ENCODE results near the gene STKLD1.
"Not testable (repeated sequence)": the region's sequence is repeated elsewhere in the genome, so short reads cannot be mapped to it uniquely, and the experiment has no call there.

STKLD1 gene

GRCh38 chr9:133362359-133363044 is 13.7 kb upstream of the STKLD1 start:
- no peak for DNase-seq

DNA sequence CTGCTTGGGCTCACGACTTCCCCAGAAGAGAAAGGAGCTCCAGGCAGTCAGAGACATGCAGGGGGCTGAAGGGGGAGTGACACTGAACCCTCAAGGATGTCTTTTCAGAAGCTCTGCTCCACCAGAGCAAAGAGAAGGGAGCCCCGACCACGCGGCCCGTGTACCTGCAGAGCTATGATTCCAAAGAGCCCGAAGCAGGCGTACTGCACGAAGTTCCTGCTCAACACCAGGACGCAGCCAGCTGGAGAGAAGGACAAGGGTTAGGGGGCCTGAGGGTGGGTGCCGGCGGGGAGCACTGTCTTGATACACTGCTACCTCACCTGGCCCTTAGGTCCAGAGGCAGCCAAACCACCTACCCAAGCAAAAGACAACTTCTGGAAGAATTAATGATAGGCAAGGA is 9.7 kb upstream of the STKLD1 start:
- no peak for DNase-seq

GRCh38 chr9:133367221-133367620 is 8.9 kb upstream of the STKLD1 start:
- no peak for DNase-seq

- DNase-seq: no peak
Measured at GRCh38 chr9:133367778-133368177, 8.4 kb upstream of the STKLD1 start.

GRCh38 chr9:133368249-133368881 is 7.8 kb upstream of the STKLD1 start:
- DNase-seq: no peak

GRCh38 chr9:133369422-133369821 is 6.7 kb upstream of the STKLD1 start:
- no peak for DNase-seq

DNA sequence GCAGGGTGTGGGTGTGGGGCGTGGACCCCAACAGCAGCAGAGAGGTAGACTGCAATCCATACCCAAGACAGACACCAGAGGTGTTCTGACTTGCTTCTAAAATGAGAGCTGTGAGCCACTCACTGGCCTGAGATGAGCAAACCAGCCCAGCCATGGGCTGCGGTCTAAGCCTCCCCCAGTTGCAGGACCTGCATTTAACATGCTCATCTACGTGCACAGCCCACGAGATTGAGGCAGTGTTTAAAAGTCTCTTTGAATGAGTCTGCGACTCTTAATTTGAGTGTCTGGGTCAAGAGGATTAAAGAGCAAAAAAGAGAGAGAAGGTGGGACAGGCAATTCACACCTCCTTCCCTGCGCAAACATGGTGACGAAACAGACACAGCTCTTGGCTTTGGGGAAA is 6.2 kb upstream of the STKLD1 start:
- no peak for DNase-seq

- no peak for DNase-seq
Measured at GRCh38 chr9:133370685-133371084, 5.5 kb upstream of the STKLD1 start.

GRCh38 chr9:133371261-133371711 is 4.9 kb upstream of the STKLD1 start:
- no peak for DNase-seq

DNA sequence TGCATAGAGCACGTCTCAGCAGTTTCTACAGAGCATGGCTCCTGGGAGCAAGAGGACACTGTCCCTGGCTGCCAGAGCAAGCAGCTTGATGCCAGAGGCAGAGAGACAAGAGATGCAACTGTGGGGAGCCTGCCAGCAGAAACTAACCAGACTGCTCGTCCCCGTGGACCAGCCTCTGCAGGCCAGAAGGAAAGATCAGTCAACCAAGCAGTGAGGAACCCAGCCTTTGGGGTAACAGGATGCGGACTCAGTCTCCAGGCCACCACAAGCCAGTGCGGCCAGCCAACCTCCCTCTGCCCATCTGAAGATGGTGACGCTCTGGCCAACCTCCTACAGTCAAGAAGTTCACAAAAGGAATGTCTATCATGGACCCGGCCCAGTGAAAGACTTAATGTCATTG is 4.0 kb upstream of the STKLD1 start:
- no peak for DNase-seq

DNA sequence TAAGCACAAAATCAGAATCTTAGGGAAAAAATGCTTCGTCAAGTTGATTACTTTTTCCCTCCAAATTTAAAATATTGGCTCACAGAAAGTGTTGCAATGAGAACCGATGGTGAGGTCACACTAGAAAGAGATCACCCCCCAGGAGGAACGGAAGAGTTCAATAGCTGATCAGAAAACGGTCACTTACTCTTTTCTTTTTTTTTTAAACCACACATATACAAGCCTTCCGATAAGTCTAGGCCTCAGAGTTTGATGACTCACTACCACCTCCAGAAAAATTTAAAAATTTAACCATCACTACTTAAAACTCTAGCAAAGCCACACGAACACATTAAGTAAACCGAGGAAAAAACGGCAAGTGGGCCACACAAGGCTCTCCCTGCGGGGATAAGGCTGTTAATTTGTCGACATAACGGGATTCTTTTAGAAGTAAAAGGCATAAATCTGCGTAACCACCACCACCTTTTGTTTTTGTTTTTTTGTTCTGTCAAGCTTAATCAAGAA is 1.5 kb upstream of the STKLD1 start:
- DNase-seq: peak; percentile 67

DNA sequence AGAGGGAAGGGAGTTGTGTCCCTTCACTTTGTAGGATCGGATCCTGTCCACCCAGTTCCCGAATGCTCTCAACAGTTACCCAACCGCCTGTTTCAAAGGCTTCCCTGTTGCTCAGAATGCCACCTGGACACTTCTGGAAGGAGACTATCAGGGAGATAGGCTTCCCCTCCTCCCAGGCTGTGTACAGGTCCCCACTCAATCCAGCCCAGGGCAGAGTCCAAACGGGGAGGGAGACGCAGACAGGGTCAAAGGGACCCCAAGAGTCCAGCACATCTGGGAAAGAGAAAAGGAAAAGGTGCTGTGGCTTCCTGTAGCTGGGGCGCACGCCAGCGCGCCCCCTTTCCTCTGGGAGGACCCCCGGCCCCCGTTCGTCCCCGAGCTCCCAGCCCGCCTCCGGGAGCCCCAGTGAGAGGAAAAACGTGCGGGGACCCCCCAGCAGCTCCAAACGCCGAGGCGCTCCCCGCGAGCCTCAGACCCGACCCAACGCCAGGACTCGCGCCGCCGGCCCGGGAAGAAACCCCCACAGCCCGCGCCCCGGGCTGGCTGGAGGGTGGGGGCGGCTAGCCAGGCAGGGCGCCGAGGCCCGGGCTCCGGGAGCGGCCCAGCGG is 946 bp upstream of the STKLD1 start:
- peak; percentile 46 for DNase-seq

DNA sequence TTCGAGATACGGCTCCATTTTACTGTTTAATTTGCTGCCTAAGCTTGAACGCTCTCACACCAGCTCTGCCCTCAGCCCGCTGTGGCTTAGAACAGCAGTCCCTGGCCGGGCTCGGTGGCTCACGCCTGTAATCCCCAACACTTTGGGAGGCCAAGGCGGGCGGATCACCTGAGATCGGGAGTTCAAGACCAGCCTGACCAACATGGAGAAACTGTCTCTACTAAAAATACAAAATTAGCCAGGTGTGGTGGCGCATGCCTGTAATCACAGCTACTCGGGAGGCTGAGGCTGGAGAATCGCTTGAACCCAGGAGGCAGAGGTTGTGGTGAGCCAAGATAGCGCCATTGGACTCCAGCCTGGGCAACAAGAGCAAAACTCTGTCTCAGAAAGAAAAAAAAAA is 1.1 kb downstream of the STKLD1 start:
- DNase-seq: not testable (repeated sequence)

GRCh38 chr9:133377721-133378216 is 1.6 kb downstream of the STKLD1 start:
- DNase-seq: peak; percentile 37

- DNase-seq: no peak
Measured at GRCh38 chr9:133378408-133378962, 2.3 kb downstream of the STKLD1 start.

DNA sequence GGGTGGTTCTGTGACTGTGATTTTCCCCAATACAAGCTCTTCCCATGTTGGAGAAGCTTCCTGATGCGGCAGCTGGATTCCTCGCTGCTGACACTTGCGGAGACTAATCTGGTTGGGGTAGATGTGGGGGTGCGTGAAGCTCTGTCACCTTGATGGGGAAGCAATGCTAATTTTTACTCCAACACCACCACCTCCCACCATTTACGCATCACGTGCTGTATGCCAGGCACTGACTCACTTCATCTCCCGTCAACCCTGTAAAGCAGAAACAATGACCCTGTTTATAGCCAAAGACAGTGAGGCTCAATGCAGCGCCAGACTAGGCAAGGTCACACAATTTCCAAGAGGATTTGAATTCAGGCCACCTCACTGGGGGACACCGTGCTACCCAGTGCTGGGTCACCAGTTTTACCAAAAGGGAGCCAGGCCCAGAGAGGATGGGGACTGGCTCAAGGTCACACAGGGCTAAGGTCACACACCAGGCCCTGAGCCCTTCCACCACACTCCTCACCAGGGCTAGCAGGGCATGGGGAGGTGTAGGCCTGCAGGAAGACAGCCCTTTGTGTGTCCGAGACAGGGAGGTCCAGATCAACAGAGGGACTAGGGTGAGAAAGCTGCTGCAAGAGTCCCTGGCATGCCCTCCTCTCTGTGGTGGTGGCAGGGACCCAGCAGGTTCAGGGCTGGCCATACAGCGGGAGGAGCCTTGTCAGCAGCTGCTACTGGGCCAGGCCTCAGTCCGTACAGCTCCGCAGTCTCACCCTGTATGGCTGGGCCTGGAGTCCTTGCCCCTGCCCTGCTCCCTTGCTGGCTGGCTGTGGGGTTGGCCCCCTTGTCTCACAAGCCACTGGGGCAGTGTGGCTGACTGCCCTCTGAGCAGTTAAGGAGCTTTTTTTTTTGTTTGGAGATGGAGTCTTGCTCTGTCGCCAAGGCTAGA is 3.3 kb downstream of the STKLD1 start:
- no peak for DNase-seq

DNA sequence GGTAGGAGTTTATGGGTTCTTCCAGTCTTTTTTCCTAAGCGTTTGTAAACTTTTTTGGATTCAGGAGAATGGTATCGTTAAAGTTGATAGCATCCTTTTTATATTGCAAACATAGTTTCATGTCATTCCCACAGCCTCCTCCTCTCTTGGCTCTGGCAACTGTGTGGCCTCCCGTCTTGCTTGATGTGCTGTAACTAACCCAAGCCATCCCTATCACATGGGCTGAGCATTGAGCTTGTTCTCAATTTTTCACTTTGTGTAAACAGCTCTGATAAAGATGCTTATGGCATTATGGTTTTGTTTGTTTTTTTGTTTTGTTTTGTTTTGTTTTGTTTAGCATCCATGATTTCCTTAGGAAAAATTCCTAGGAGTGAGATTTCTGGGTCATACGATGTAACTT is 4.6 kb downstream of the STKLD1 start:
- no peak for DNase-seq

DNA sequence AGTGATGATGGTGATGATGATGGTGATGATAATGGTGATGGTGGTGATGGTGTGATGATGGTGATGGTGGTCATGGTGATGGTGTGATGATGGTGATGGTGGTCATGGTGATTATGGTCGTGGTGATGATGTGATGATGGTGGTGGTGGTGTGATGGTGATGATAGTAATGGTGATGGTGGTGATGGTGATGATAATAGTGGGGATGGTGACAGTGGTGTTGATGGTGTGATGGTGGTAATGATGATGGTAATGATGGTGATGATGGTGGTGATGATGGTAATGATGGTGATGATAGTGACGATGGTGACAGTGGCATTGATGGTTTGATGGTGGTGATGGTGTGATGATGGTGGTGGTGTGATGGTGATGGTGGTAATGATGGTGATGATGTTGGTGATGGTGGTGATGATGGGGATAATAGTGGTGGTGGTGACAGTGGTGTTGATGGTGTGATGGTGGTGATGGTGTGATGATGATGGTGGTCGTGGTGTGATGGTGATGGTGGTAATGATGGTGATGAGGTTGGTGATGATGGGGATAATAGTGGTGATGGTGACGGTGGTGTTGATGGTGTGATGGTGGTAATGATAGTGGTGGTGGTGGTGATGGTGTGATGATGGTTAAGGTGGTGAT is 6.5 kb downstream of the STKLD1 start:
- DNase-seq: no peak

GRCh38 chr9:133383438-133383837 is 7.3 kb downstream of the STKLD1 start:
- DNase-seq: no peak

DNA sequence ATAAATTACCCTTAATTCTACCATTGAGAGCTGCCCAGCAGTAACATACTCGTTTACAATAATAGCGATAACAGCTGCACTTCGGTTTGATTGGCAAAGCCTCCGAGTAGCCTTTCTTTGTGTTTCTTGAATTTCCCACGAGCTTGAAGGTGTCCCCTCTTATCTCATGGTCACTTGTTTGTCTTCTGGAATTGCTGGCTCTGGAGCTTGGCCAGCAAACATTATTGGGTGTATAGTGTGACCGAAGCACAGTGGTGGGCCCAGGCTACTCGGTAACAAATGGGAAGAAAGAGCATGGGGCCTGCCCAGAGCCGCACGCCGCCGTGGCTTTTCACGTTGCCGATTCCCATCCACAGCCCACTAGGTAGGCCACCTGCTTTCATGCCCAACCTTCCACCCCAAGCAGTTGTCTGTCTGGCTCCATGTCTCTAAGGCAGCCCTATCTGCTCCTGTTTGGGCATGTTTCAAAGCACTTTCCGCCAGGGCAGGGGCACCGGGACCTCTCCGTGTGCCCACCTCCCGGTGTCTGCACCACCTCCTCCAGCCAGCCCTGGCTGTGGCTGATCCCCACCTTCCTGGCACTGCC is 8.7 kb downstream of the STKLD1 start:
- no peak for DNase-seq

GRCh38 chr9:133385452-133385851 is 9.3 kb downstream of the STKLD1 start:
- DNase-seq: no peak
